Left ventricle myocardium superior (tissue), 1 donor: ENCODE data around the gene ZPBP. TPM values are rescaled to one million over a fixed set of nuclear protein-coding genes. Genes with fewer than 3 reads are reported as not detected.

ENCODE experiments used
- total RNA-seq: library from RNA; stranded (reverse); fragmentation: NEBNext Ultra II Directional; extraction: Animal tissue kit (Norgen Biotek cat#: 25700); gene quantifications from one replicate; pipeline ENCODE4 v1.2.1, GENCODE V29; 2021
- donor health status: DM: no; HTN: yes; CAD: no; lungs with severe emphysema.

Gene ZPBP
- total RNA-seq, 1 donor from 2014 or later, result not detected

Other genes starting within 250 kb of the ZPBP start
- 3.7 TPM for gene IKZF1, start 211.5 kb upstream of the ZPBP start, total RNA-seq